ENCODE data around the gene MAPK8IP3.

DNA sequence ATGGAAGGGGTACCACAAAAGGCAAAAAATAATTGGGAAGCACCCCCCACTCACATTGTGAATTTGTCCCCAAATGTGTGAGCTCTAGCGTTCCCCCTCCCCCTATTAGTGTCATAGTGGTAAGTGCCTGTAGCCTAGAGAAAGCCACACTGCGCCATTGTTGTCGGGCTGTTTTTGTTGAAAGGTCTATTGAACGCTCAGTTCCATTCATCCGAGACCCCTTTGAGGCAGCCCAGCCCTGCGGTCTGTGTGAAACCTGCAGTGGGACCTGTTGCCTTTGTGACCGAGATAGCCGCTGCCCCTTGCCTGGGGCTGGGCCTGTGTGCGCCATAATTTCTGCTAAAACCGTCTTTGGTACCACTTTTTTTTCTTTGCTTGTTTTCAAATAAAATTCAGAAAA lies 25.0 kb upstream of the MAPK8IP3 start:
- TF ChIP-seq, protein P1, sequence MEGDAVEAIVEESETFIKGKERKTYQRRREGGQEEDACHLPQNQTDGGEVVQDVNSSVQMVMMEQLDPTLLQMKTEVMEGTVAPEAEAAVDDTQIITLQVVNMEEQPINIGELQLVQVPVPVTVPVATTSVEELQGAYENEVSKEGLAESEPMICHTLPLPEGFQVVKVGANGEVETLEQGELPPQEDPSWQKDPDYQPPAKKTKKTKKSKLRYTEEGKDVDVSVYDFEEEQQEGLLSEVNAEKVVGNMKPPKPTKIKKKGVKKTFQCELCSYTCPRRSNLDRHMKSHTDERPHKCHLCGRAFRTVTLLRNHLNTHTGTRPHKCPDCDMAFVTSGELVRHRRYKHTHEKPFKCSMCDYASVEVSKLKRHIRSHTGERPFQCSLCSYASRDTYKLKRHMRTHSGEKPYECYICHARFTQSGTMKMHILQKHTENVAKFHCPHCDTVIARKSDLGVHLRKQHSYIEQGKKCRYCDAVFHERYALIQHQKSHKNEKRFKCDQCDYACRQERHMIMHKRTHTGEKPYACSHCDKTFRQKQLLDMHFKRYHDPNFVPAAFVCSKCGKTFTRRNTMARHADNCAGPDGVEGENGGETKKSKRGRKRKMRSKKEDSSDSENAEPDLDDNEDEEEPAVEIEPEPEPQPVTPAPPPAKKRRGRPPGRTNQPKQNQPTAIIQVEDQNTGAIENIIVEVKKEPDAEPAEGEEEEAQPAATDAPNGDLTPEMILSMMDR (IDR thresholded peaks at IDR 0.05): no peak
- TF ChIP-seq ZFX (IDR thresholded peaks at IDR 0.05; ENCODE audit: borderline replicate concordance): no peak

All from 22Rv1 (cell line).